LNCaP clone FGC (cell line): ENCODE measurements around the gene SPTBN1.

ENCODE experiments used
- DNase-seq: peaks from one replicate; pipeline ENCODE4 v3.0.0-alpha.2; 2011; ENCODE audit warnings: low read depth
- H3K4me3 ChIP-seq: 2 replicates; pipeline ENCODE4 v1.5.1; 2011; ENCODE audit warnings: mild to moderate bottlenecking, low read depth, low read length, control low read depth
- CTCF ChIP-seq: IDR thresholded peaks from 2 replicates; pipeline ENCODE4 v1.5.1; 2012; ENCODE audit warnings: mild to moderate bottlenecking; ENCODE audit not compliant: control insufficient read depth, insufficient read depth; ENCODE audit errors: extremely low read depth

The SPTBN1 gene

GRCh38 chr2:54589038-54589339 is 132.9 kb downstream of the SPTBN1 start:
- no peak for DNase-seq
- H3K4me3 ChIP-seq: no peak overlapping the region
- TF ChIP-seq CTCF: no peak

GRCh38 chr2:54589340-54590215 is 133.5 kb downstream of the SPTBN1 start:
- DNase-seq: no peak
- no peak overlapping the region for H3K4me3 ChIP-seq
- TF ChIP-seq CTCF: no peak

GRCh38 chr2:54590216-54591120 is 134.3 kb downstream of the SPTBN1 start:
- TF ChIP-seq CTCF: no peak
- no peak for DNase-seq
- no peak overlapping the region for H3K4me3 ChIP-seq

GRCh38 chr2:54591551-54591950 is 135.4 kb downstream of the SPTBN1 start:
- DNase-seq: no peak
- TF ChIP-seq CTCF: no peak
- H3K4me3 ChIP-seq: no peak overlapping the region

GRCh38 chr2:54593249-54593648 is 137.1 kb downstream of the SPTBN1 start:
- H3K4me3 ChIP-seq: no peak overlapping the region
- TF ChIP-seq CTCF: no peak
- no peak for DNase-seq

- no peak overlapping the region for H3K4me3 ChIP-seq
- DNase-seq: no peak
- no peak for TF ChIP-seq CTCF
These were observed 137.9 kb downstream of the SPTBN1 start for GRCh38 chr2:54594048-54594447.
